H9 (cell line): ENCODE data around the gene PDE4B. TPM values are rescaled to one million over a fixed set of nuclear protein-coding genes. Genes with fewer than 3 reads are reported as not detected.

ENCODE experiments used
- DNase-seq: peaks from one replicate; pipeline ENCODE4 v3.0.0-alpha.2; 2017
- H2AFZ ChIP-seq: one replicate; pipeline ENCODE4 v1.6.1; 2013; ENCODE audit warnings: mild to moderate bottlenecking, low read length, control low read depth, moderate library complexity
- H2AK5ac ChIP-seq: 2 replicates; pipeline ENCODE4 v1.6.1; 2013; ENCODE audit warnings: low read length, control low read depth, mixed read lengths; ENCODE audit not compliant: insufficient read length
- H2BK120ac ChIP-seq: one replicate; pipeline ENCODE4 v1.6.1; 2013; ENCODE audit warnings: low read depth, mild to moderate bottlenecking, low read length, control low read depth, inconsistent platforms; ENCODE audit not compliant: poor library complexity, severe bottlenecking
- H2BK12ac ChIP-seq: 2 replicates; pipeline ENCODE4 v1.6.1; 2013; ENCODE audit warnings: low read length, control low read depth, mixed read lengths, low read depth; ENCODE audit not compliant: insufficient read length
- H2BK15ac ChIP-seq: 2 replicates; pipeline ENCODE4 v1.6.1; 2013; ENCODE audit warnings: low read depth, low read length, control low read depth
- H2BK20ac ChIP-seq: one replicate; pipeline ENCODE4 v1.6.1; 2013; ENCODE audit warnings: low read depth, mild to moderate bottlenecking, low read length, control low read depth, inconsistent platforms; ENCODE audit not compliant: poor library complexity, severe bottlenecking
- H2BK5ac ChIP-seq: 2 replicates; pipeline ENCODE4 v1.6.1; 2013; ENCODE audit warnings: low read length, control low read depth, mixed read lengths; ENCODE audit not compliant: insufficient read length
- H3K14ac ChIP-seq: 2 replicates; pipeline ENCODE4 v1.6.1; 2013; ENCODE audit warnings: low read length, control low read depth; ENCODE audit not compliant: insufficient read depth
- H3K18ac ChIP-seq: 2 replicates; pipeline ENCODE4 v1.6.1; 2013; ENCODE audit warnings: low read depth, mild to moderate bottlenecking, mixed read lengths, low read length, control low read depth; ENCODE audit not compliant: insufficient read length
- H3K23ac ChIP-seq: 2 replicates; pipeline ENCODE4 v1.6.1; 2013; ENCODE audit warnings: low read length, control low read depth, mixed read lengths, low read depth; ENCODE audit not compliant: insufficient read length
- H3K23me2 ChIP-seq: 2 replicates; pipeline ENCODE4 v1.6.1; 2013; ENCODE audit warnings: low read depth, mild to moderate bottlenecking, mixed read lengths, low read length, control low read depth; ENCODE audit not compliant: insufficient read length, poor library complexity, severe bottlenecking
- H3K27ac ChIP-seq: 2 replicates; pipeline ENCODE4 v1.5.1; 2013; ENCODE audit warnings: low read length, control low read depth, mixed read lengths, low read depth; ENCODE audit not compliant: insufficient read length
- H3K27me3 ChIP-seq: 2 replicates; pipeline ENCODE4 v1.6.1; 2013; ENCODE audit warnings: low read length, control low read depth, inconsistent platforms; ENCODE audit not compliant: insufficient read depth
- H3K4ac ChIP-seq: 2 replicates; pipeline ENCODE4 v1.6.1; 2013; ENCODE audit warnings: low read depth, mild to moderate bottlenecking, control low read depth, inconsistent platforms, low read length, moderate library complexity
- H3K4me1 ChIP-seq: 2 replicates; pipeline ENCODE4 v1.6.1; 2013; ENCODE audit warnings: low read length, control low read depth, inconsistent platforms; ENCODE audit not compliant: insufficient read depth
- H3K4me2 ChIP-seq: 2 replicates; pipeline ENCODE4 v1.6.1; 2013; ENCODE audit warnings: low read length, control low read depth, mixed read lengths; ENCODE audit not compliant: insufficient read length, insufficient read depth
- H3K56ac ChIP-seq: 2 replicates; pipeline ENCODE4 v1.6.1; 2013; ENCODE audit warnings: low read depth, mild to moderate bottlenecking, mixed read lengths, low read length, control low read depth; ENCODE audit not compliant: insufficient read length
- H3K79me1 ChIP-seq: 2 replicates; pipeline ENCODE4 v1.6.1; 2013; ENCODE audit warnings: low read depth, mild to moderate bottlenecking, moderate library complexity, low read length, control low read depth, inconsistent platforms; ENCODE audit not compliant: insufficient read depth, poor library complexity, severe bottlenecking
- H3K79me2 ChIP-seq: 2 replicates; pipeline ENCODE4 v1.6.1; 2013; ENCODE audit warnings: low read length, control low read depth, inconsistent platforms; ENCODE audit not compliant: insufficient read depth
- H3K9ac ChIP-seq: 2 replicates; pipeline ENCODE4 v1.6.1; 2013; ENCODE audit warnings: low read length, control low read depth, mixed read lengths; ENCODE audit not compliant: insufficient read length; ENCODE audit errors: extremely low read depth
- H3K9me3 ChIP-seq: one replicate; pipeline ENCODE4 v1.6.1; 2013; ENCODE audit warnings: low read depth, low read length, inconsistent platforms; ENCODE audit not compliant: control insufficient read depth
- H3T11ph ChIP-seq: one replicate; pipeline ENCODE4 v1.6.1; 2013; ENCODE audit warnings: mild to moderate bottlenecking, low read length, control low read depth, inconsistent platforms
- H4K20me1 ChIP-seq: one replicate; pipeline ENCODE4 v1.6.1; 2013; ENCODE audit not compliant: control insufficient read depth, insufficient read length, insufficient read depth
- H4K5ac ChIP-seq: 2 replicates; pipeline ENCODE4 v1.6.1; 2013; ENCODE audit warnings: low read depth, mild to moderate bottlenecking, mixed read lengths, low read length, control low read depth; ENCODE audit not compliant: insufficient read length
- H4K8ac ChIP-seq: replicated peaks from 2 replicates; pipeline ENCODE4 v1.6.1; 2013; ENCODE audit warnings: low read length, control low read depth, mixed read lengths, low read depth; ENCODE audit not compliant: insufficient read length
- H4K91ac ChIP-seq: 2 replicates; pipeline ENCODE4 v1.6.1; 2013; ENCODE audit warnings: low read depth, mild to moderate bottlenecking, moderate library complexity, mixed read lengths, low read length, control low read depth; ENCODE audit not compliant: insufficient read length
- H3K27ac Mint-ChIP-seq, 3 experiments: 2 replicates in 2 of 3; 3 replicates in 1 of 3; pipeline ENCODE4 v1.8.0; 2020 to 2021; ENCODE audit warnings: mixed read lengths in 3 of 3, mild to moderate bottlenecking in 1 of 3, moderate library complexity in 1 of 3
- H3K27me3 Mint-ChIP-seq: 2 replicates; pipeline ENCODE4 v1.8.0; 2021; ENCODE audit warnings: low read depth, mild to moderate bottlenecking, moderate library complexity, mixed read lengths
- H3K36me3 Mint-ChIP-seq, 3 experiments: 2 replicates in 2 of 3; 3 replicates in 1 of 3; pipeline ENCODE4 v1.8.0; 2020 to 2021; ENCODE audit warnings: low read depth in 3 of 3, mixed read lengths in 3 of 3; ENCODE audit not compliant: insufficient read depth in 1 of 3
- H3K4me1 Mint-ChIP-seq, 2 experiments: 2 replicates each; pipeline ENCODE4 v1.8.0; 2020; ENCODE audit warnings: mixed read lengths in 2 of 2
- H3K4me3 Mint-ChIP-seq, 2 experiments: 2 replicates in 1 of 2; 3 replicates in 1 of 2; pipeline ENCODE4 v1.8.0; 2020 to 2021; ENCODE audit warnings: mild to moderate bottlenecking in 2 of 2, mixed read lengths in 2 of 2, moderate library complexity in 1 of 2
- H3K9me3 Mint-ChIP-seq, 2 experiments: 2 replicates in 1 of 2; 3 replicates in 1 of 2; pipeline ENCODE4 v1.8.0; 2020; ENCODE audit warnings: mild to moderate bottlenecking in 2 of 2, mixed read lengths in 2 of 2, moderate library complexity in 1 of 2
- CTCF ChIP-seq: fragments of 200-600 bp; sonication (generic); conservative IDR thresholded peaks from 3 replicates; pipeline ENCODE4 v1.8.0; 2021; ENCODE audit warnings: antibody characterized with exemption, mild to moderate bottlenecking
- WGBS: extraction: QIAGEN DNeasy Blood & Tissue Kit; methylation state at CpG from one replicate; pipeline ENCODE4 v1.1.7; 2013; ENCODE audit warnings: missing lambda C conversion rate, low lambda C conversion rate, mixed read lengths; ENCODE audit not compliant: insufficient read length; ENCODE audit errors: extremely low coverage; 5-methylcytosine and 5-hydroxymethylcytosine counted together
- total RNA-seq: library from RNA; stranded (reverse); gene quantifications from 2 replicates; pipeline ENCODE4 v1.2.1, GENCODE V29; 2021

PDE4B gene
- total RNA-seq, 1 experiment from 2014 or later: 19.8 TPM

GRCh38 chr1:65946960-65947359, 154.3 kb downstream of the PDE4B start:
- no peak overlapping the region for H3K27ac ChIP-seq
- H3K4me3 Mint-ChIP-seq: no peak overlapping the region
- H3K4me1 Mint-ChIP-seq: no peaks in the 10 kb centered on the region
- H2BK5ac ChIP-seq: no peak overlapping the region
- H2AK5ac ChIP-seq: no peak overlapping the region
- no peak overlapping the region for H3K23ac ChIP-seq
- H2AFZ ChIP-seq: no peak overlapping the region
- no peak overlapping the region for H3K4me2 ChIP-seq
- TF ChIP-seq CTCF: no peak
- no peaks in the 10 kb centered on the region for H3K79me1 ChIP-seq
- H3K27ac Mint-ChIP-seq: no peak overlapping the region
- no peaks in the 10 kb centered on the region for H3K9me3 ChIP-seq
- no peak overlapping the region for H2BK120ac ChIP-seq
- no peak overlapping the region for H3K9ac ChIP-seq
- H3K9me3 Mint-ChIP-seq: no peaks in the 10 kb centered on the region; a peak in 1 of 5 replicates
- H3K18ac ChIP-seq: no peak overlapping the region
- no peaks in the 10 kb centered on the region for H3K23me2 ChIP-seq
- no peaks in the 10 kb centered on the region for H3K36me3 Mint-ChIP-seq
- no peak overlapping the region for H3K4ac ChIP-seq
- H3K14ac ChIP-seq: no peak overlapping the region
- H4K20me1 ChIP-seq: no peaks in the 10 kb centered on the region
- DNase-seq: no peak
- H4K91ac ChIP-seq: no peak overlapping the region
- H3K27me3 ChIP-seq: no peaks in the 10 kb centered on the region
- no peak overlapping the region for H2BK12ac ChIP-seq
- no peak overlapping the region for H4K8ac ChIP-seq
- H3K4me1 ChIP-seq: no peaks in the 10 kb centered on the region
- no peak overlapping the region for H2BK20ac ChIP-seq
- H3K56ac ChIP-seq: no peak overlapping the region
- WGBS: no CpG with 5 or more reads among the region's 5 CpGs
- H3K27me3 Mint-ChIP-seq: no peaks in the 10 kb centered on the region
- no peak overlapping the region for H4K5ac ChIP-seq
- H3K79me2 ChIP-seq: no peaks in the 10 kb centered on the region
- no peak overlapping the region for H2BK15ac ChIP-seq
- no peak overlapping the region for H3T11ph ChIP-seq
